Panc1 (cell line): Measurements from ENCODE around the gene CRADD. TPM values are rescaled to one million over a fixed set of nuclear protein-coding genes. Genes with fewer than 3 reads are reported as not detected.

Experiments used
- ATAC-seq: fragments of 200-7000 bp; cut with Tn5 transposase; 2 replicates; pipeline ENCODE4 v1.9.1; 2020; ENCODE audit warnings: mild to moderate bottlenecking, moderate library complexity
- BruUV-seq: library from RNA; stranded (reverse); fragments of 400-500 nt; replicated peaks from 2 replicates; lab custom pipeline; 2021; lab: Mats Ljungman, UMichigan
- CTCF ChIA-PET: fragments of 300-600 bp; sonication (Branson Sonifier 250); formaldehyde crosslinking; loops from one replicate; lab custom pipeline; 2022; ENCODE audit warnings: antibody characterized with exemption; lab: Charles Lee
- POLR2A ChIA-PET: fragments of 300-600 bp; sonication (Branson Sonifier 250); formaldehyde crosslinking; loops from one replicate; lab custom pipeline; 2022; ENCODE audit warnings: antibody characterized with exemption; lab: Charles Lee
- DNase-seq: peaks from one replicate; pipeline ENCODE4 v3.0.0-alpha.2; 2010; ENCODE audit warnings: low read depth, low spot score
- H3K27ac ChIP-seq: 2 replicates; pipeline ENCODE4 v1.5.1; 2011; ENCODE audit warnings: mild to moderate bottlenecking, low read length, inconsistent platforms
- H3K27me3 ChIP-seq: fragments of 200-500 bp; sonication (Bioruptor generic); 2 replicates; pipeline ENCODE4 v1.6.0; 2014; ENCODE audit warnings: low read length, inconsistent platforms; ENCODE audit not compliant: control insufficient read depth, insufficient read depth
- H3K36me3 ChIP-seq: fragments of 200-500 bp; sonication (Bioruptor generic); 2 replicates; pipeline ENCODE4 v1.5.1; 2014; ENCODE audit warnings: inconsistent platforms, mild to moderate bottlenecking, low read length, moderate library complexity; ENCODE audit not compliant: control insufficient read depth, insufficient read depth
- H3K4me1 ChIP-seq: 2 replicates; pipeline ENCODE4 v1.5.1; 2011; ENCODE audit warnings: inconsistent platforms, mild to moderate bottlenecking, low read length, moderate library complexity; ENCODE audit not compliant: control insufficient read depth, insufficient read depth
- H3K4me3 ChIP-seq, 2 experiments: 2 replicates each; pipeline ENCODE4 v1.5.1; 2011 to 2012; ENCODE audit warnings: low read depth in 2 of 2, low read length in 2 of 2, mild to moderate bottlenecking in 2 of 2, inconsistent platforms in 1 of 2, moderate library complexity in 1 of 2
- H3K9me3 ChIP-seq: fragments of 200-500 bp; sonication (Bioruptor generic); 2 replicates; pipeline ENCODE4 v1.5.1; 2014; ENCODE audit warnings: low read depth, mild to moderate bottlenecking, inconsistent platforms, low read length, moderate library complexity; ENCODE audit not compliant: control insufficient read depth, insufficient read depth
- CTCF ChIP-seq: fragments of 450-650 bp; IDR thresholded peaks from 2 replicates; pipeline ENCODE4 v1.5.1; 2017; ENCODE audit warnings: mild to moderate bottlenecking
- POLR2AphosphoS5 ChIP-seq: IDR thresholded peaks from 2 replicates; pipeline ENCODE4 v1.6.1; 2012; ENCODE audit warnings: mild to moderate bottlenecking, low read depth, low read length, moderate library complexity
- REST ChIP-seq, 2 experiments: IDR thresholded peaks; 2 replicates each; pipeline ENCODE4 v1.6.1; 2011 to 2012; ENCODE audit warnings: low read depth in 2 of 2, control low read depth in 1 of 2, low read length in 1 of 2, mild to moderate bottlenecking in 1 of 2, moderate library complexity in 1 of 2; ENCODE audit not compliant: insufficient read depth in 1 of 2
- SIN3A ChIP-seq: IDR thresholded peaks from 2 replicates; pipeline ENCODE4 v1.6.1; 2012; ENCODE audit warnings: low read depth, mild to moderate bottlenecking, low read length, moderate library complexity, borderline replicate concordance; ENCODE audit not compliant: insufficient read depth
- TCF7L2 ChIP-seq: IDR thresholded peaks from 2 replicates; pipeline ENCODE4 v1.6.1; 2011; ENCODE audit warnings: mild to moderate bottlenecking, low read depth, low read length, inconsistent platforms
- in situ Hi-C: cut with HindIII; loops from 2 replicates; pipeline ENCODE4 v1.10.0; 2016; ENCODE audit warnings: low sequenced_read_pairs, low pct_unique_long_range_greater_than_20kb
- intact Hi-C: fragments of 100-400 bp; cut with micrococcal nuclease; formaldehyde crosslinking; loops from one replicate; pipeline ENCODE4 v1.10.0; 2022; ENCODE audit not compliant: unreplicated experiment
- total RNA-seq: library from RNA; stranded (reverse); gene quantifications from one replicate; pipeline ENCODE4 v1.2.1, GENCODE V29; 2021; ENCODE audit not compliant: unreplicated experiment

The CRADD gene
- total RNA-seq, 1 experiment from 2014 or later, result 7.0 TPM

- intact Hi-C loops, result no loop called here
- ChIA-PET POLR2A (no interaction called here), CTCF (no interaction called here)
- TF ChIP-seq REST (IDR thresholded peaks at IDR 0.05; ENCODE audit: insufficient read depth in 1 of 2, low read depth in 2 of 2, low read length in 1 of 2) (no peak), TCF7L2 (no peak), CTCF (no peak), POLR2AphosphoS5 (no peak), SIN3A (no peak)
- Histone ChIP-seq H3K27ac (no peak overlapping the region), H3K36me3 (no peaks in the 10 kb centered on the region), H3K4me3 (no peak overlapping the region), H3K9me3 (no peaks in the 10 kb centered on the region), H3K4me1 (no peaks in the 10 kb centered on the region), H3K27me3 (no peaks in the 10 kb centered on the region)
- no TSS peak for BruUV-seq
- no peak for ATAC-seq
- DNase-seq, result no peak
- in situ Hi-C loops, result no loop called here
These were observed 136.0 kb downstream of the CRADD start for GRCh38 chr12:93813186-93813585.

GRCh38 chr12:93813972-93814821 lies 137.0 kb downstream of the CRADD start:
- ChIA-PET CTCF (interaction anchor here (0.5 kb wide), 1 partner anchor 245 kb away, joined by 3 read pairs; no protein-coding TSS in a partner anchor), POLR2A (no interaction called here)
- DNase-seq (no peak), ATAC-seq (no peak)
- Histone ChIP-seq H3K27me3 (no peaks in the 10 kb centered on the region), H3K36me3 (no peaks in the 10 kb centered on the region), H3K4me3 (no peak overlapping the region), H3K27ac (no peak overlapping the region), H3K9me3 (no peaks in the 10 kb centered on the region), H3K4me1 (no peaks in the 10 kb centered on the region)
- TF ChIP-seq CTCF (no peak), SIN3A (no peak), REST (IDR thresholded peaks at IDR 0.05; ENCODE audit: insufficient read depth in 1 of 2, low read depth in 2 of 2, low read length in 1 of 2) (no peak), POLR2AphosphoS5 (no peak), TCF7L2 (no peak)
- in situ Hi-C loops (no loop called here), intact Hi-C loops (no loop called here)
- no TSS peak for BruUV-seq
